GM12878 (cell line): Measurements from ENCODE around the gene CHD6. TPM values are rescaled to one million over a fixed set of nuclear protein-coding genes. Genes with fewer than 3 reads are reported as not detected.

Experiments
- ATAC-seq: fragments of 200-7000 bp; cut with Tn5 transposase; 3 replicates; pipeline ENCODE4 v1.9.1; 2020; ENCODE audit warnings: mild to moderate bottlenecking, moderate library complexity
- BruUV-seq: library from RNA; stranded (reverse); fragments of 400-500 nt; replicated peaks from 2 replicates; lab custom pipeline; 2021; lab: Mats Ljungman, UMichigan
- CTCF ChIA-PET: fragments of 300-600 bp; sonication (Branson Sonifier 250); formaldehyde crosslinking; extraction: SDS; loops from one replicate; lab custom pipeline; 2021; ENCODE audit warnings: inconsistent platforms; lab: Yijun Ruan, JAX
- POLR2A ChIA-PET: fragments of 350-600 bp; formaldehyde crosslinking; extraction: SDS; loops from one replicate; lab custom pipeline; 2021; ENCODE audit warnings: inconsistent platforms; lab: Charles Lee
- RAD21 ChIA-PET: fragments of 300-600 bp; sonication (Branson Sonifier 250); formaldehyde crosslinking; loops from one replicate; lab custom pipeline; 2023; ENCODE audit warnings: antibody characterized with exemption; ENCODE audit not compliant: unreplicated experiment; lab: Charles Lee
- SMC1A ChIA-PET: fragments of 300-600 bp; sonication (Branson Sonifier 250); formaldehyde crosslinking; loops from one replicate; lab custom pipeline; 2023; ENCODE audit not compliant: unreplicated experiment, uncharacterized antibody; lab: Charles Lee
- DNase-seq: peaks from one replicate; pipeline ENCODE4 v3.0.0-alpha.2; 2011; ENCODE audit warnings: low read depth, low spot score
- FAIRE-seq: peaks from 3 replicates; lab custom pipeline; 2011; peaks lifted over from hg19 to GRCh38; lab: Jason Lieb, UNC
- H2AFZ ChIP-seq: 2 replicates; pipeline ENCODE4 v1.6.0; 2011; ENCODE audit warnings: low read depth, low read length, control low read depth; ENCODE audit not compliant: control insufficient read depth
- H3K27ac ChIP-seq: 2 replicates; pipeline ENCODE4 v1.5.1; 2011; ENCODE audit warnings: control low read depth; ENCODE audit not compliant: control insufficient read depth, insufficient read depth
- H3K27me3 ChIP-seq, 2 experiments: replicated peaks in 1 of 2; 2 replicates each; pipeline versions ENCODE4 v1.6.0 to v1.6.1; 2011; ENCODE audit warnings: low read length in 1 of 2; ENCODE audit not compliant: control insufficient read depth in 2 of 2, insufficient read depth in 2 of 2
- H3K36me3 ChIP-seq, 2 experiments: 2 replicates each; pipeline ENCODE4 v1.5.1; 2011; ENCODE audit warnings: low read length in 1 of 2; ENCODE audit not compliant: control insufficient read depth in 2 of 2, insufficient read depth in 2 of 2
- H3K4me1 ChIP-seq: 2 replicates; pipeline ENCODE4 v1.6.1; 2011; ENCODE audit warnings: mild to moderate bottlenecking, low read length, moderate library complexity, mixed read lengths; ENCODE audit not compliant: control insufficient read depth, insufficient read depth
- H3K4me2 ChIP-seq: 2 replicates; pipeline ENCODE4 v1.6.0; 2011; ENCODE audit warnings: control low read depth; ENCODE audit not compliant: control insufficient read depth, insufficient read depth
- H3K4me3 ChIP-seq: fragments of 200-600 bp; sonication (generic); 2 replicates; pipeline ENCODE4 v1.5.1; 2016
- H3K79me2 ChIP-seq: 2 replicates; pipeline ENCODE4 v1.6.0; 2011; ENCODE audit warnings: low read length; ENCODE audit not compliant: control insufficient read depth, insufficient read depth
- H3K9ac ChIP-seq: 2 replicates; pipeline ENCODE4 v1.8.0; 2011; ENCODE audit warnings: low read length, control low read depth, mixed read lengths; ENCODE audit not compliant: control insufficient read depth, insufficient read depth
- H3K9me3 ChIP-seq: replicated peaks from 3 replicates; pipeline ENCODE4 v1.5.1; 2011; ENCODE audit warnings: mild to moderate bottlenecking, low read length; ENCODE audit not compliant: control insufficient read depth, insufficient read depth
- H4K20me1 ChIP-seq: 2 replicates; pipeline ENCODE4 v1.6.0; 2011; ENCODE audit not compliant: control insufficient read depth, insufficient read depth
- ASH2L ChIP-seq: fragments of 300-600, 200-600 bp; sonication (generic); IDR thresholded peaks from 2 replicates; pipeline ENCODE4 v1.6.1; 2017; ENCODE audit warnings: low read depth, mild to moderate bottlenecking, borderline replicate concordance
- CHD1 ChIP-seq: IDR thresholded peaks from 2 replicates; pipeline ENCODE4 v1.6.1; 2012; ENCODE audit warnings: low read depth, low read length, improper control_type of control experiment
- E2F4 ChIP-seq: IDR thresholded peaks from 2 replicates; pipeline ENCODE4 v1.6.1; 2012; ENCODE audit warnings: low read depth, low read length, improper control_type of control experiment
- HDAC6 ChIP-seq: fragments of 200-600 bp; sonication (generic); IDR thresholded peaks from one replicate; pipeline ENCODE4 v1.8.0; 2017; ENCODE audit warnings: antibody characterized with exemption; ENCODE audit not compliant: unreplicated experiment
- JUNB ChIP-seq: IDR thresholded peaks from 2 replicates; pipeline ENCODE4 v1.6.1; 2016; ENCODE audit warnings: antibody characterized with exemption, mild to moderate bottlenecking
- NFYB ChIP-seq: IDR thresholded peaks from 2 replicates; pipeline ENCODE4 v1.6.1; 2011; ENCODE audit warnings: low read depth, mild to moderate bottlenecking, low read length, improper control_type of control experiment, moderate library complexity; ENCODE audit not compliant: insufficient read depth
- NR2C1 ChIP-seq: fragments of 450-650 bp; IDR thresholded peaks from 2 replicates; pipeline ENCODE4 v1.6.1; 2017; ENCODE audit warnings: antibody characterized with exemption, mild to moderate bottlenecking, moderate library complexity
- PML ChIP-seq: IDR thresholded peaks from 2 replicates; pipeline ENCODE4 v1.6.1; 2012; ENCODE audit warnings: low read length, inconsistent platforms
- POLR2A ChIP-seq: IDR thresholded peaks from 2 replicates; pipeline ENCODE4 v1.6.1; 2011; ENCODE audit warnings: low read depth, mild to moderate bottlenecking, low read length
- POLR2AphosphoS5 ChIP-seq: IDR thresholded peaks from 2 replicates; pipeline ENCODE4 v1.6.1; 2011; ENCODE audit warnings: mild to moderate bottlenecking, low read length, inconsistent platforms
- RB1 ChIP-seq: fragments of 450-650 bp; formaldehyde crosslinking; IDR thresholded peaks from 2 replicates; pipeline ENCODE4 v1.6.1; 2017; ENCODE audit warnings: mild to moderate bottlenecking, borderline replicate concordance
- SMARCA5 ChIP-seq: fragments of 450-650 bp; IDR thresholded peaks from 2 replicates; pipeline ENCODE4 v1.6.1; 2017; ENCODE audit warnings: mild to moderate bottlenecking
- SREBF2 ChIP-seq: IDR thresholded peaks from 2 replicates; pipeline ENCODE4 v1.6.1; 2012; ENCODE audit warnings: mild to moderate bottlenecking, low read length
- TCF12 ChIP-seq: IDR thresholded peaks from 2 replicates; pipeline ENCODE4 v1.6.1; 2011; ENCODE audit warnings: low read depth, mild to moderate bottlenecking, low read length
- YY1 ChIP-seq: IDR thresholded peaks from 2 replicates; pipeline ENCODE4 v1.6.1; 2011; ENCODE audit warnings: low read depth, mild to moderate bottlenecking, low read length
- ZNF24 ChIP-seq: fragments of 450-650 bp; IDR thresholded peaks from 2 replicates; pipeline ENCODE4 v1.6.1; 2017; ENCODE audit warnings: antibody characterized with exemption, mild to moderate bottlenecking
- ZNF622 ChIP-seq: fragments of 450-650 bp; IDR thresholded peaks from 2 replicates; pipeline ENCODE4 v1.6.1; 2017; ENCODE audit warnings: mild to moderate bottlenecking, inconsistent platforms
- WGBS: methylation state at CpG from one replicate; pipeline ENCODE4 v1.1.6; 2016; ENCODE audit warnings: low lambda C conversion rate; ENCODE audit not compliant: insufficient replicate concordance, insufficient coverage; ENCODE audit errors: missing lambda C conversion rate; 5-methylcytosine and 5-hydroxymethylcytosine counted together
- in situ Hi-C: fragments of 300-500 bp; cut with MboI; formaldehyde crosslinking; loops from 9 replicates; pipeline ENCODE4 v1.14.3; 2018; ENCODE audit warnings: mixed read lengths
- intact Hi-C: fragments of 100-400 bp; cut with micrococcal nuclease; formaldehyde crosslinking; loops from one replicate; pipeline ENCODE4 v1.14.2; 2022; ENCODE audit not compliant: unreplicated experiment
- polyA plus RNA-seq, 11 experiments: library from polyadenylated mRNA; depleted of rRNA in 4 of 11; unstranded in 6 of 11; stranded (reverse) in 5 of 11; fragments of >200 nt; fragmentation: Nextera tagmentation in 4 of 11; fragmentation: Illumina TruSeq in 1 of 11; extraction: Ambion mirVana in 4 of 11; extraction: Trizol in 1 of 11; gene quantifications; 1 replicate in 1 of 11; 2 replicates in 10 of 11; pipeline versions ENCODE4 v1.2.1 to v1.2.3, GENCODE V29; 2011 to 2016; ENCODE audit warnings: inconsistent platforms in 2 of 11, missing spikeins in 2 of 11, low read depth in 1 of 11
- total RNA-seq, 4 experiments: library from RNA; depleted of rRNA in 3 of 4; stranded (reverse); fragments of >200 nt in 3 of 4; fragmentation: Illumina TruSeq in 1 of 4; extraction: Trizol in 1 of 4; gene quantifications; 2 replicates each; pipeline versions ENCODE4 v1.2.1 to v1.2.3, GENCODE V29; 2013 to 2021
- TF ChIP-seq, protein P1 (sequence below): IDR thresholded peaks from 2 replicates; pipeline ENCODE4 v1.6.1; 2012; ENCODE audit warnings: low read depth, low read length, improper control_type of control experiment
- TF ChIP-seq, protein P2 (sequence below): fragments of 450-650 bp; IDR thresholded peaks from 2 replicates; pipeline ENCODE4 v1.6.1; 2017; ENCODE audit warnings: mild to moderate bottlenecking, low read depth, inconsistent platforms; ENCODE audit not compliant: poor library complexity, severe bottlenecking

CHD6 gene
- total and polyA plus RNA-seq, 10 of the 15 experiments (the other 5 are each of a cell fraction or from before 2014, with no cell fraction given): 4.3 to 25.5 (median 17.1) TPM

DNA sequence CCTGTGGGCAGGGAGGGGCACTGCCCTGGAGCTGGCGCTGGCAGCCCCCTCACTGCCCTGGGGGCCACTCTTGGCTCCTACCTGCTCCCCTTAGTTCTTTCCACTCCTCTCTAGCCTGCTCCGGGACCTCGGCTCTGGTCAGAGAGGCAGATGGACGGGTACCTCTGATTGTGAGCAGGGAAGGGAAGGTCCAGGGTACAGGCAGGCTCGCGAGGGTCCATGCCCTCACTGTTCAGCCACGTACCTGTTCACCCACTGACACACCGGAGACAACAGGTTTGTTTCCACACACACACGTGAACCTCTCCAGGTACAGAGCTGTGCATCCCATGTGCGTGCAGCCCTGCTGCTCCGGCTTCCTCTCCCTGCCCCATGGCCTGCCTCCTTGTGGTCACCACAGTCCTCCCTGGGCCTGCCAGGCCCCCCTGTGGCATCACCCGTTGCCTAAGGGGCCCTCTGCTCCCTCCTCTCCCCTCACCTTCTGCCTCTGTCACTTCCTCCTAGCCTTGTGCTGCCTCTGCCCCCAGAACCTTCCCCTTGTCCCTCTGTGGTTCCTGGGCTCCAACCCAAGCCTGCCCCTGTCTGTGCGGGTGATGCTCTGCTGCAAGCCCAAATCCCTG, 253.8 kb downstream of the CHD6 start:
- ATAC-seq (no peak), FAIRE-seq (no peak), DNase-seq (no peak)
- ChIA-PET CTCF (no interaction called here), RAD21 (no interaction called here), POLR2A (no interaction called here), SMC1A (no interaction called here)
- peaks cover 0 to 15% of the 10 kb centered on the region in 2 experiments for H3K27me3 ChIP-seq
- TF ChIP-seq PML (no peak), ASH2L (no peak), RB1 (no peak), SMARCA5 (no peak), CHD1 (no peak), POLR2AphosphoS5 (no peak), NR2C1 (no peak), TCF12 (no peak), ZNF24 (no peak), POLR2A (no peak), NFYB (no peak), YY1 (no peak), E2F4 (no peak), SREBF2 (no peak), ZNF622 (no peak), HDAC6 (no peak), JUNB (no peak)
- TF ChIP-seq, protein P1, sequence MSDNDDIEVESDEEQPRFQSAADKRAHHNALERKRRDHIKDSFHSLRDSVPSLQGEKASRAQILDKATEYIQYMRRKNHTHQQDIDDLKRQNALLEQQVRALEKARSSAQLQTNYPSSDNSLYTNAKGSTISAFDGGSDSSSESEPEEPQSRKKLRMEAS: no peak
- TF ChIP-seq, protein P2, sequence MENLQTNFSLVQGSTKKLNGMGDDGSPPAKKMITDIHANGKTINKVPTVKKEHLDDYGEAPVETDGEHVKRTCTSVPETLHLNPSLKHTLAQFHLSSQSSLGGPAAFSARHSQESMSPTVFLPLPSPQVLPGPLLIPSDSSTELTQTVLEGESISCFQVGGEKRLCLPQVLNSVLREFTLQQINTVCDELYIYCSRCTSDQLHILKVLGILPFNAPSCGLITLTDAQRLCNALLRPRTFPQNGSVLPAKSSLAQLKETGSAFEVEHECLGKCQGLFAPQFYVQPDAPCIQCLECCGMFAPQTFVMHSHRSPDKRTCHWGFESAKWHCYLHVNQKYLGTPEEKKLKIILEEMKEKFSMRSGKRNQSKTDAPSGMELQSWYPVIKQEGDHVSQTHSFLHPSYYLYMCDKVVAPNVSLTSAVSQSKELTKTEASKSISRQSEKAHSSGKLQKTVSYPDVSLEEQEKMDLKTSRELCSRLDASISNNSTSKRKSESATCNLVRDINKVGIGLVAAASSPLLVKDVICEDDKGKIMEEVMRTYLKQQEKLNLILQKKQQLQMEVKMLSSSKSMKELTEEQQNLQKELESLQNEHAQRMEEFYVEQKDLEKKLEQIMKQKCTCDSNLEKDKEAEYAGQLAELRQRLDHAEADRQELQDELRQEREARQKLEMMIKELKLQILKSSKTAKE: no peak
- H3K79me2 ChIP-seq: no peaks in the 10 kb centered on the region
- H3K27ac ChIP-seq: no peak overlapping the region
- no peak overlapping the region for H3K4me3 ChIP-seq
- no TSS peak for BruUV-seq
- no peaks in the 10 kb centered on the region for H3K9me3 ChIP-seq
- no peak overlapping the region for H3K4me2 ChIP-seq
- H2AFZ ChIP-seq: no peak overlapping the region
- peaks cover 3% of the 10 kb centered on the region; the same call in 1 of the 2 replicates for H3K4me1 ChIP-seq
- H3K36me3 ChIP-seq: no peaks in the 10 kb centered on the region
- WGBS: 43% methylated on average over 12 of the region's 13 CpGs
- in situ Hi-C loops: no loop called here
- no peaks in the 10 kb centered on the region for H4K20me1 ChIP-seq
- H3K9ac ChIP-seq: no peak overlapping the region
- intact Hi-C loops: no loop called here
